Ishikawa (cell line): ENCODE measurements around the gene CTSZ.

Experiments used
- CEBPB ChIP-seq: IDR thresholded peaks from 2 replicates; pipeline ENCODE4 v1.6.1; 2012
- CREB1 ChIP-seq: IDR thresholded peaks from 2 replicates; pipeline ENCODE4 v1.6.1; 2012; ENCODE audit warnings: low read depth
- EGR1 ChIP-seq: IDR thresholded peaks from 2 replicates; pipeline ENCODE4 v1.6.1; 2012
- EP300 ChIP-seq: IDR thresholded peaks from 2 replicates; pipeline ENCODE4 v1.6.1; 2012; ENCODE audit warnings: borderline replicate concordance
- FOXM1 ChIP-seq: IDR thresholded peaks from 2 replicates; pipeline ENCODE4 v1.6.1; 2012; ENCODE audit warnings: low read depth, borderline replicate concordance
- NFIC ChIP-seq: IDR thresholded peaks from 2 replicates; pipeline ENCODE4 v1.6.1; 2012
- RAD21 ChIP-seq: IDR thresholded peaks from 2 replicates; pipeline ENCODE4 v1.6.1; 2012; ENCODE audit warnings: low read depth
- REST ChIP-seq: IDR thresholded peaks from 2 replicates; pipeline ENCODE4 v1.6.1; 2012; ENCODE audit warnings: low read depth, mild to moderate bottlenecking
- TAF1 ChIP-seq: IDR thresholded peaks from 2 replicates; pipeline ENCODE4 v1.6.1; 2012; ENCODE audit warnings: low read depth, mild to moderate bottlenecking
- TCF12 ChIP-seq: IDR thresholded peaks from 2 replicates; pipeline ENCODE4 v1.6.1; 2012; ENCODE audit warnings: low read depth
- TEAD4 ChIP-seq: IDR thresholded peaks from 2 replicates; pipeline ENCODE4 v1.6.1; 2012
- YY1 ChIP-seq: IDR thresholded peaks from 2 replicates; pipeline ENCODE4 v1.6.1; 2012; ENCODE audit warnings: low read depth
- ZBTB7A ChIP-seq: IDR thresholded peaks from 2 replicates; pipeline ENCODE4 v1.6.1; 2012; ENCODE audit warnings: low read depth
- TF ChIP-seq, protein P1 (sequence below): IDR thresholded peaks from 2 replicates; pipeline ENCODE4 v1.6.1; 2012
- TF ChIP-seq, protein P2 (sequence below): IDR thresholded peaks from 2 replicates; pipeline ENCODE4 v1.6.1; 2012

CTSZ gene

DNA sequence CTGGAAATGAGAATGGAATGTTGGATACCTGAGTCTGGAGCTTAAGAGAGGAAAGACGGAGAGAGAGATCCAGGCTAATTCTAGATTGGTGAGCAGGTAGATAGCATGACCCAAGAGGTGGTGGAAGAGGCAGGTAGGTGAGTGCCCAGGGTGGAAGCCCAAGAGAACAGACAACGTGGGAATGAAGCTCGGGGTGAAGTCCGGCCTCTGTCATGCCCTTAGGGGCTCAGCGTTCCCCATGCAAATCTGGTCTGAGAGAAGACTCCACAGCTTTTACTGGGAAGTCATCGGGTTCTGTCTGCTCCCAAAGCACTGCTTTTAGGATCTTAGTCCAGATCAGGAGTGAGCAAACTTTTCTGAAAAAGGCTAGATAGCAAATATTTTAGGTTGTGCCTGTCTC lies 22.4 kb downstream of the CTSZ start:
- TF ChIP-seq EP300 (no peak), CREB1 (no peak), TAF1 (no peak), RAD21 (no peak), ZBTB7A (no peak), FOXM1 (no peak), REST (no peak), CEBPB (no peak), EGR1 (no peak)
- TF ChIP-seq, protein P1, sequence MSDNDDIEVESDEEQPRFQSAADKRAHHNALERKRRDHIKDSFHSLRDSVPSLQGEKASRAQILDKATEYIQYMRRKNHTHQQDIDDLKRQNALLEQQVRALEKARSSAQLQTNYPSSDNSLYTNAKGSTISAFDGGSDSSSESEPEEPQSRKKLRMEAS, result no peak
- TF ChIP-seq, protein P2, sequence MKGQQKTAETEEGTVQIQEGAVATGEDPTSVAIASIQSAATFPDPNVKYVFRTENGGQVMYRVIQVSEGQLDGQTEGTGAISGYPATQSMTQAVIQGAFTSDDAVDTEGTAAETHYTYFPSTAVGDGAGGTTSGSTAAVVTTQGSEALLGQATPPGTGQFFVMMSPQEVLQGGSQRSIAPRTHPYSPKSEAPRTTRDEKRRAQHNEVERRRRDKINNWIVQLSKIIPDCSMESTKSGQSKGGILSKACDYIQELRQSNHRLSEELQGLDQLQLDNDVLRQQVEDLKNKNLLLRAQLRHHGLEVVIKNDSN, result no peak

DNA sequence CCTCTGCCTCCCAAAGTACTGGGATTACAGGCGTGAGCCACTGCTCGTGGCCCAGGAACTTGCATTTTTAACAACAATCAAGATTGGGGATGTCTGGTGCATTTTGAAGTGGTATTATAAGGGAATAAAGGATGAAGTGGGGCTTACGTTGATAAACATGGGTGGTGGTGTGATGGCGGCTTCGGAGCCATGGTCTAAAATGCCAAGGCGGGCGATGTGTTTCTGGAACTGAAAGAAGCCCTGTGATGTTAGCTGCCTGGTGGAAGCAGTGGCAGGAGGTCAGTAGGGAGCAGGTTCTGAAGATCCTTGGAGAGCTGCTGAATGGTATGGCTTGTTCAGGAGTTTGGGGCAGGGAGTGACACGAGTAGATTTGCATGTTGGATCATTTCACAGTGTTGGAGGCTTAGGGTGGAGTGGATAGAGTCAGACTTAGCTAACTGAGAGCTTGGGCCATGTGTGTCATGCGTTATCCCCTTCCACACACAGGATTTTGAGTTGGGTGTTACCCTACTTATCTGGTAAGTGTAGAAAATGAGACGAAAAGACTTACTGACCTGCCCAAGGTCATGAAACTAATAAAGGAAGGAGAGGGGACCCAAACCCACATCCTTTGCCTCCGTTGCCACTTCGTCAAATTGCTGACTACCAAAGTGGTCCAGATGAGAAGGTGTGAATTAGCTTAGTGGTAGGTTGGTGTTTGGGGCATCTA lies 24.5 kb downstream of the CTSZ start:
- TF ChIP-seq RAD21, result no peak
- TF ChIP-seq, protein P2, result no peak
- no peak for TF ChIP-seq NFIC
- TF ChIP-seq, protein P1, result no peak

- TF ChIP-seq NFIC, result no peak
Observed at GRCh38 chr20:58981628-58982364, 25.3 kb downstream of the CTSZ start.

DNA sequence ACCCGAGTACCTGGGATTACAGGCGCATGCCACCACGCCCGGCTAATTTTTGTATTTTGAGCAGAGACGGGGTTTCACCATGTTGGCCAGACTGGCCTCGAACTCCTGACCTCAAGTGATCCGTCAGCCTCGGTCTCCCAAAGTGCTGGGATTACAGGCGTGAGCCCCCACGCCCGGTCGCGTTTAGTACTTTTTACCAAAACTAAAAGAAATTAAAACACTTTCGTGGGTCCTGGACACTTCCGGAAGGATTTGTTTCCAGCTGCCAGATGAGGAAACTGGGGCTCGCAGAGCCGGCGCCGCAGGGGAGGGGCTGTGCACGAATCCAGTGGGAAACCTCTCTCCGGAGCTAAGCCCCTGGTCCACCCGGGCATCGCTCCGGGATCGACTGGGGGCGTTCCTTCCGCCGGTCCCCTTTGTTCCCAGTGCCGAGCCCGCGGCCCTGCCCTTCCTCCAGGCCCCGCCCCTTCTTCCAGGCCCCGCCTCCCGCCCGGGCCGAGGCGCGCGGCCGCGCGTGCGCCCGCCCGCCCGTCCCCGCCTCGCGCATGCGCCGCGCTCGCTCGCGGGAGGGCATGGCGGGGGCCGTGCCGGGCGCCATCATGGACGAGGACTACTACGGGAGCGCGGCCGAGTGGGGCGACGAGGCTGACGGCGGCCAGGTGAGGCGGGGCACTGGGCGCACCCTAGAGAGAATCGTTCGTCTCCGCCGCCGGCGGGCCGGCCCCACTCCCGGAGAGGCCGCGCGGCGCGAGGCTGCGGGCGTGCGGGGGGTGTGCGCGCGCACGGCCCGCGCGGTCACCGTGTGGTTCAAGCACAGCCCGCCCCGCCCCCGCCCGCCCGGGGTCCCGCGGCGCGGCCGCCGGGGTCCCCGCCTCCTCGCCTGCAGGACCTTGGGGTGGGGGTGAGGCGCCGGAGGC lies 26.1 kb downstream of the CTSZ start, which contains the start of gene NELFCD:
TSS of gene NELFCD (plus strand) at position 546 of the 917 bp plus-strand sequence. CDS start at position 600, 54 bp downstream.
- TF ChIP-seq EP300 (no peak), YY1 (peak; percentile 92), EGR1 (peak; percentile 31; the same call in 1 of the 2 replicates), RAD21 (no peak), NFIC (no peak), FOXM1 (no peak), TAF1 (peak; percentile 68; the same call in 1 of the 2 replicates), ZBTB7A (0 out of 2 replicates have a peak, but pooled peaks have one; percentile 47), TCF12 (no peak), TEAD4 (no peak), REST (no peak), CEBPB (no peak), CREB1 (no peak)
- TF ChIP-seq, protein P2, result no peak
- TF ChIP-seq, protein P1, result peak; percentile 25; the same call in 1 of the 2 replicates
